Cardiac muscle cell (in vitro differentiated cells and primary cell): ENCODE results near the gene CDK14. TPM values are rescaled to one million over a fixed set of nuclear protein-coding genes. Genes with fewer than 3 reads are reported as not detected.
A peak's percentile ranks its signal among the peaks of the same experiment; 100 is the strongest.

ENCODE experiments used
- DNase-seq, 2 donors: peaks; one replicate each; pipeline versions ENCODE4 v3.0.0 to v3.0.0-alpha.2; 2010 to 2017; ENCODE audit warnings: low read depth in 1 of 2, low spot score in 1 of 2
- H3K27ac ChIP-seq: fragments of 200-600 bp; sonication (generic); 2 replicates; pipeline ENCODE4 v1.5.1; 2016
- H3K27me3 ChIP-seq: fragments of 200-600 bp; sonication (generic); 2 replicates; pipeline ENCODE4 v1.6.0; 2016; ENCODE audit warnings: control low read depth
- H3K36me3 ChIP-seq: fragments of 200-600 bp; sonication (generic); 2 replicates; pipeline ENCODE4 v1.5.1; 2016; ENCODE audit warnings: control low read depth
- H3K4me1 ChIP-seq: fragments of 200-600 bp; sonication (generic); 2 replicates; pipeline ENCODE4 v1.8.1; 2017; ENCODE audit warnings: low read depth, mild to moderate bottlenecking, mixed run types
- H3K4me3 ChIP-seq: fragments of 200-600 bp; sonication (generic); 2 replicates; pipeline ENCODE4 v1.5.1; 2016; ENCODE audit warnings: mild to moderate bottlenecking
- H3K9me3 ChIP-seq: fragments of 200-600 bp; sonication (generic); 2 replicates; pipeline ENCODE4 v1.5.1; 2017; ENCODE audit warnings: low read depth, mild to moderate bottlenecking, control low read depth
- polyA plus RNA-seq: library from polyadenylated mRNA; unstranded; fragments of >200 nt; fragmentation: Nextera tagmentation; extraction: Ambion mirVana; gene quantifications from 2 replicates; pipeline ENCODE4 v1.2.1, GENCODE V29; 2016
- total RNA-seq: library from RNA; depleted of rRNA; stranded (reverse); fragments of >200 nt; gene quantifications from 2 replicates; pipeline ENCODE4 v1.2.3, GENCODE V29; 2016
- TF ChIP-seq, protein P1 (sequence below): IDR thresholded peaks from 2 replicates; pipeline ENCODE4 v1.5.1; 2012; ENCODE audit warnings: low read depth, mild to moderate bottlenecking, low read length

The CDK14 gene
- total and polyA plus RNA-seq, 2 experiments from 2014 or later: 22.5 to 23.1 TPM

GRCh38 chr7:91135703-91136430 is 539.7 kb downstream of the CDK14 start:
- no peaks in the 10 kb centered on the region for H3K36me3 ChIP-seq

GRCh38 chr7:91137153-91137787 is 541.1 kb downstream of the CDK14 start:
- no peaks in the 10 kb centered on the region for H3K9me3 ChIP-seq
- H3K36me3 ChIP-seq: no peaks in the 10 kb centered on the region
- peak; percentile 8 to 15 for DNase-seq
- TF ChIP-seq, protein P1, sequence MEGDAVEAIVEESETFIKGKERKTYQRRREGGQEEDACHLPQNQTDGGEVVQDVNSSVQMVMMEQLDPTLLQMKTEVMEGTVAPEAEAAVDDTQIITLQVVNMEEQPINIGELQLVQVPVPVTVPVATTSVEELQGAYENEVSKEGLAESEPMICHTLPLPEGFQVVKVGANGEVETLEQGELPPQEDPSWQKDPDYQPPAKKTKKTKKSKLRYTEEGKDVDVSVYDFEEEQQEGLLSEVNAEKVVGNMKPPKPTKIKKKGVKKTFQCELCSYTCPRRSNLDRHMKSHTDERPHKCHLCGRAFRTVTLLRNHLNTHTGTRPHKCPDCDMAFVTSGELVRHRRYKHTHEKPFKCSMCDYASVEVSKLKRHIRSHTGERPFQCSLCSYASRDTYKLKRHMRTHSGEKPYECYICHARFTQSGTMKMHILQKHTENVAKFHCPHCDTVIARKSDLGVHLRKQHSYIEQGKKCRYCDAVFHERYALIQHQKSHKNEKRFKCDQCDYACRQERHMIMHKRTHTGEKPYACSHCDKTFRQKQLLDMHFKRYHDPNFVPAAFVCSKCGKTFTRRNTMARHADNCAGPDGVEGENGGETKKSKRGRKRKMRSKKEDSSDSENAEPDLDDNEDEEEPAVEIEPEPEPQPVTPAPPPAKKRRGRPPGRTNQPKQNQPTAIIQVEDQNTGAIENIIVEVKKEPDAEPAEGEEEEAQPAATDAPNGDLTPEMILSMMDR: no peak
- no peaks in the 10 kb centered on the region for H3K27me3 ChIP-seq
- H3K27ac ChIP-seq: peak overlapping the region; percentile 3
- no peak overlapping the region for H3K4me3 ChIP-seq
- H3K4me1 ChIP-seq: peaks cover 7% of the 10 kb centered on the region

More at GRCh38 chr7:91135703-91136430, 539.7 kb downstream of the CDK14 start:
- no peak for DNase-seq
- no peaks in the 10 kb centered on the region for H3K9me3 ChIP-seq
- H3K4me3 ChIP-seq: no peak overlapping the region
- H3K27ac ChIP-seq: peak overlapping the region; percentile 22
- H3K27me3 ChIP-seq: no peaks in the 10 kb centered on the region
- TF ChIP-seq, protein P1: no peak
- H3K4me1 ChIP-seq: peaks cover 7% of the 10 kb centered on the region

- no peaks in the 10 kb centered on the region for H3K36me3 ChIP-seq
- H3K9me3 ChIP-seq: no peaks in the 10 kb centered on the region
- TF ChIP-seq, protein P1: no peak
- H3K27ac ChIP-seq: no peak overlapping the region
- no peaks in the 10 kb centered on the region for H3K27me3 ChIP-seq
- peaks cover 7% of the 10 kb centered on the region for H3K4me1 ChIP-seq
- no peak for DNase-seq
- no peak overlapping the region for H3K4me3 ChIP-seq
These were observed 541.8 kb downstream of the CDK14 start for GRCh38 chr7:91137788-91138368.

DNA sequence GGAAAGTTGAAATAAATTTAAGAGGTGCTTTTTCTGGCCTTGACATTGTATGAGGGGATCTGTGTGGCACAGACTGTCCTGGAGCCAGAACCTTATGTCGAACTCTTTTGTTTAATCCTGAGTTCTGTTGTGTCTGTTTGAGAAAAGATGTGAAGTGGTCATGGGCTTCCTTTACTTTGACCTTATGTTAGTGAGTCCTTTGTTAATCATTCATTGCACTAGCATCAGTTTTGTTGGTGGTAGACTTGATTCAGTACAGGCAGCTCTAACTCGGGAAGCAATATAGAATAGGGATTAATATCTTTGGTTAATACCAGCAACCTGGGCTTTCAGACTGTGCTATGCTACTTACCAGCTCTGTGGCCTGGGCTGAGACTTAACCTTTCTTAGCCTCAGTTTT is 544.2 kb downstream of the CDK14 start:
- H3K36me3 ChIP-seq: no peaks in the 10 kb centered on the region
- no peak overlapping the region for H3K4me3 ChIP-seq
- TF ChIP-seq, protein P1: no peak

GRCh38 chr7:91140982-91141381 is 544.9 kb downstream of the CDK14 start:
- TF ChIP-seq, protein P1: no peak
- Histone ChIP-seq H3K4me1 (peaks cover 7% of the 10 kb centered on the region), H3K27ac (no peak overlapping the region), H3K36me3 (no peaks in the 10 kb centered on the region), H3K27me3 (no peaks in the 10 kb centered on the region), H3K4me3 (no peak overlapping the region), H3K9me3 (no peaks in the 10 kb centered on the region)
- DNase-seq: no peak

More for the DNA sequence above, 544.2 kb downstream of the CDK14 start:
- H3K9me3 ChIP-seq: no peaks in the 10 kb centered on the region
- DNase-seq: no peak
- peaks cover 7% of the 10 kb centered on the region for H3K4me1 ChIP-seq
- no peak overlapping the region for H3K27ac ChIP-seq
- no peaks in the 10 kb centered on the region for H3K27me3 ChIP-seq
